ENCODE data around the gene MAD1L1. TPM values are rescaled to one million over a fixed set of nuclear protein-coding genes. Genes with fewer than 3 reads are reported as not detected.

MAD1L1 gene
- total RNA-seq, 4 donors from 2014 or later: 21.0 to 49.7 (median 29.8) TPM

- no peak for TF ChIP-seq CTCF (IDR thresholded peaks at IDR 0.05; ENCODE audit: low read depth)
Measured at GRCh38 chr7:1844336-1844950, 388.3 kb downstream of the MAD1L1 start.

GRCh38 chr7:1843921-1844335 lies 388.8 kb downstream of the MAD1L1 start:
- no peak for TF ChIP-seq CTCF (IDR thresholded peaks at IDR 0.05; ENCODE audit: low read depth)

GRCh38 chr7:1843271-1843861 lies 389.4 kb downstream of the MAD1L1 start:
- no peak for TF ChIP-seq CTCF (IDR thresholded peaks at IDR 0.05; ENCODE audit: low read depth)

GRCh38 chr7:1842321-1843221 lies 390.2 kb downstream of the MAD1L1 start:
- no peak for TF ChIP-seq CTCF (IDR thresholded peaks at IDR 0.05; ENCODE audit: low read depth)

- no peak for TF ChIP-seq CTCF (IDR thresholded peaks at IDR 0.05; ENCODE audit: low read depth)
Measured at GRCh38 chr7:1839701-1840100, 393.0 kb downstream of the MAD1L1 start.

- TF ChIP-seq CTCF (IDR thresholded peaks at IDR 0.05; ENCODE audit: low read depth): no peak
Measured at GRCh38 chr7:1829111-1829510, 403.6 kb downstream of the MAD1L1 start.
